HG03469 (cell line): ENCODE data around the gene NPFFR1.

ENCODE experiments used
- ATAC-seq: cut with Tn5 transposase; IDR thresholded peaks from one replicate; pipeline ENCODE4 v1.9.1; 2021; ENCODE audit warnings: mild to moderate bottlenecking, moderate library complexity, moderate number of reproducible peaks; ENCODE audit not compliant: unreplicated experiment

The NPFFR1 gene

GRCh38 chr10:70315815-70316214, 32.0 kb upstream of the NPFFR1 start:
- ATAC-seq: no peak

GRCh38 chr10:70315276-70315675, 31.5 kb upstream of the NPFFR1 start:
- ATAC-seq: no peak

DNA sequence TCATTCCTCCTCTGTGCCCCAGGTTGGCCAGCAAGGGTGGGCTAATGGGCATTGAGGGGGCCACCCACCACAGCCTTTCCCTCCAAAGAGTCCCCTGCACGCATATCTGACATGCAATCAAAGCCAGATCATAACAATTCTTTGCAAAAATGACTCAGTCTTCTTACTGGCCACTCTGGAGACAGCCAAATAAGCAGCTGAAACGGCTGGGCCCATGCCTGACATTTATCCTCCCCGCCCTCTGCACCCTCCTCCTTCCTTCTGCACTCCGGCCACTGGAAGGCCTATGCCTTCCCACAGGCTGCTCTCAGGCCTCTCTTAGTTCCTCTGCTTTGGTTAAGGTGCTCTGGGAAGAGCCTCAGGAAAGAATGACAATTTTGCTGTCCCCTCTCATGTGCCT, 29.2 kb upstream of the NPFFR1 start:
- ATAC-seq: no peak

DNA sequence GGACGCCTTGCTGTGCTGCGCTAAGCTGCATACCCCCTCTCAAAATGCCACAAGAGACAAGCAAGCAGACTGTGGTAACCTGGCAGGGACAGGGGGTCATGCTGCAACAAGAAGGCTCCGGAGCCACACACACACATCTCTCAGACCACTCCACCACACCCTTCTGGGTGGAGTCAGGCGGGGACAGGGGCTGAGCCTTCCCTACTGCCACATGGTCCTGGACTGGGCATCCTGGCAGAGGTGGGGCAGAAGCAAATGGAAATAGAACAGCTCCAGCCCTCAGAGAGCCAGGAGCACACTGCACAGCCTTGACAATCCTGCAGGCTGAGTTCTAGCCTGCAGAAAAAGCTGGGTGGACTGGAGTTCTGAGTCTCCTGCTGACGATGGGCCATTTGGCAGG, 28.4 kb upstream of the NPFFR1 start:
- no peak for ATAC-seq

DNA sequence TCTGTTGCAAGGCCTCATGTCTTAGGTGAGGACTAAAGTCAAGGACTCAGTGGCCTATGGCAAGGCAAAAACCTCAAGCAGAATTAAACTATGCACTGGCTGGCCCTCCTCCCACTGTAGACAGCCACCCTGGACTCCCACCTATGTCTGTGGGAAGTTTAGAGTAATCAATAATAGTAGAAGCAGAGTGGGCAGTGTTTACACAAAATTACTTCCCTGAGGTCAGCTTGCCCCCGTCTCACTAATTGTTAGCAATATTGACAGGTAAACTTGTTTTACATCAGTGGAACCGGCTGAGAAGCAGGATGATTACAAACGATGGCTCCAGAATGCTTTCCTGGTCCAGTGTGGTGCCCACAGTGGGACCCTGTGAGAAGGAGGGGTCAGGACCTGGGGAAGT, 27.9 kb upstream of the NPFFR1 start:
- ATAC-seq: no peak

GRCh38 chr10:70309661-70310060, 25.9 kb upstream of the NPFFR1 start:
- no peak for ATAC-seq

DNA sequence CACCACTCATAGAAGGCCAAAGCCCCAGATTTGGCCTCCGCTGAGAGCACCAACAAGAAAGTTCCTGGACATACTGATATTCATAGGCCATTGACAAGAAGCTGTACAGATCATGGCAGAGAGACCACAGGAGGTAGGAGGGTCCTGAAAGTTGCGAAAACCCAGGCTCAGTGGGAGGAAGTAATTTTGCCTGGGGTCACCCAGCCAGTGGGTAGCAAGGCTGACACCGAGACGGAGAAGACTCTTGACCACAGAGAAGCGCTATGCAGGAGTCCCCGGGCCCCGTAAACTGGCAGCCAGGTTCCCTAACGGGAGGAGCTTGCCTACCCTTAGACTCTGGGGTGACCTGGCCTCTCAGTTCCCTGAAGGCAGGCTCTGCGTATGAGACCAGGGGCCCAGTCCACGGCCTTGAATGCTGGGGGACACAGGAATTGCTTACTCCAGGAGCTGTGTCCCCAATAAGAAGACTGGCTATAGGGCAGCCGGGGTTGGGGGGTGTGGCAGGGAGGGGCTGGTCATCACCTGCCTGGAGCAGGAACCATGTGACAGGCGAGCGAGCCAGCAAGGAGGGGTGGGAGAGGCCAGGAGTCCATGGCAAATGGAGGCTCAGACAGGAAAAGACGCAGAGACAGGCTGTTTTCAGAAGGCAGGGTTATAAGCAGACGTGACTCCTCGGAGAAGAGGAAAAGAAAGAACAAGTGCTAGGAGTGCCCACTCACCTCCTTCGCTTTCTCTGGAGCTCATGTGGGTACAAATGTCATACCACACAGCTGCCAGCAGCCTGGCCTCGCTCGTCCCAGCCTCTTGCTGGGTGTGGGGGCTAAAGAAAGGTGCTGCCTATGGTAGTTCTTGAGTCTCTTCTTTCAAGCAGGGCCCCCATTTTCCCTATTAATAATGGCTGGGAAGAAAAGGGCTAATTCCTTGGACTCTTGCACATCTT, 24.6 kb upstream of the NPFFR1 start:
- ATAC-seq: no peak

GRCh38 chr10:70306886-70307520, 23.2 kb upstream of the NPFFR1 start:
- no peak for ATAC-seq

DNA sequence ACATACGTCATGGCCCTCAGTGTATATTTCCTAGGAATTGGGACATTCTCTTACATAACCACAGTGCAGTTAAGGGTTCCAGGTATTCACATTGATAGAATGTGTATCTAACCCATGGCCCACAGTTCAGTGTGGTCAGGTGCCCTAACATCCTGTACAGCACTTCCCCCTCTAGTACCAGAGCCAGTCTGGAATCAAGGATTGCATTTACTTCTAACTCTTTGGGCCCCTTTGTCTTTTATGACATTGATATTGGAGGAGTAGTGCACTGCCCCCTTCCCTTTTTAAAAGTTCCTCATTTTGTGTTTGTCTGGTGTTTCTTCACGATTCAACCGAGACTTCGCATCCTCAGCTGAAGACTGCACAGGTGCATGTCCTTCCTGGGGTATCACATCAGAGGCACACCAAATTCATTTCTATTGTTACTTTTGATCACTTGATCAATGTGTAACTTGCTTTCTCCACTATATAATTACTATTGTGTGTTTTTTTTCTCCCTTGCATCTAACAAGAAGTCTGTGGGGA, 22.4 kb upstream of the NPFFR1 start:
- ATAC-seq: no peak

- no peak for ATAC-seq
Observed at GRCh38 chr10:70303730-70304129, 19.9 kb upstream of the NPFFR1 start.

DNA sequence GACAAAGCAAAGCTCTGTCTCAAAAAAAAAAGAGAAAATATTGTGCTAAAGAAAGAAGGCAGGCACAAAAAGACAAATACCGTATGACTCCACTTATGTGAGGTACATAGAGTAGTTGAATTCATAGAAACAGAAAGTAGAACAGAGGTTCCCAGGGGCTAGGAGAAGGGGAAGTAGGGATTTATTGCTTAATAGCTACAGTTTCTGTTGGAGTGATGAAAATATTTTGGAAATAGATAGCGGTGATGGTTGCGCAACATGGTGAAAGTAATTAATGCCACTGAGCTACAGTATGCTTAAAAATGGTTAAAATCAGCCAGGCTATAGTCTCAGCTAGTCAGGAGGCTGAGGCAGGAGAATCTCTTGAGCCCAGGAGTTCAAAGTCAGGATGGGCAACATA, 18.5 kb upstream of the NPFFR1 start:
- ATAC-seq: no peak

GRCh38 chr10:70300908-70301597, 17.2 kb upstream of the NPFFR1 start:
- ATAC-seq: no peak

GRCh38 chr10:70300461-70300860, 16.7 kb upstream of the NPFFR1 start:
- no peak for ATAC-seq

GRCh38 chr10:70299876-70300275, 16.1 kb upstream of the NPFFR1 start:
- no peak for ATAC-seq

GRCh38 chr10:70298393-70298792, 14.6 kb upstream of the NPFFR1 start:
- no peak for ATAC-seq

- ATAC-seq: no peak
Observed at GRCh38 chr10:70297224-70297623, 13.4 kb upstream of the NPFFR1 start.

DNA sequence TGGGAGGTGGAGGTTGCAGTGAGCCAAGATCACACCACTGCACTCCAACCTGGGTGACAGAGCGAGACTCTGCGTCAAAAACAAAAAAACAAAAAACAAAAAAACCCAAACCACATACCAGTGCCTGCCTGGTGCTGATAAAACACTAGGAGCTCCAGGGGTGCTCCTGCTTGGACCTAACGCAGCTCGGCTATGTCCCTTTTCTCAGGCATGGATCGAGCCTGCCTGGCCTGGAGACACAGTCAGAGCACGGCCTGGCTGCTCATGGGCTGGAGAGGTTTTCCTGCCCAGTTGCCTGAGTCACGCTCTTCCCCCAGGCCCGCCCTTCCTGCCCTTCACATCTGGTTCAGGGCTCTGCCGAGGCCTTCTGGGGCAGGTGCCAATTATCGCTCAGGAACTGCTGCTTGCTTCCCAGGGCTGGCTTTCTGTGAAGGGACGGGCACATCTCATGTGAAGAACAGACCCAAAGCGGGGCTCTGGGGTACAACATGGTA, 12.6 kb upstream of the NPFFR1 start:
- ATAC-seq: no peak

GRCh38 chr10:70295926-70296325, 12.1 kb upstream of the NPFFR1 start:
- no peak for ATAC-seq

- no peak for ATAC-seq
Observed at GRCh38 chr10:70295321-70295720, 11.5 kb upstream of the NPFFR1 start.

DNA sequence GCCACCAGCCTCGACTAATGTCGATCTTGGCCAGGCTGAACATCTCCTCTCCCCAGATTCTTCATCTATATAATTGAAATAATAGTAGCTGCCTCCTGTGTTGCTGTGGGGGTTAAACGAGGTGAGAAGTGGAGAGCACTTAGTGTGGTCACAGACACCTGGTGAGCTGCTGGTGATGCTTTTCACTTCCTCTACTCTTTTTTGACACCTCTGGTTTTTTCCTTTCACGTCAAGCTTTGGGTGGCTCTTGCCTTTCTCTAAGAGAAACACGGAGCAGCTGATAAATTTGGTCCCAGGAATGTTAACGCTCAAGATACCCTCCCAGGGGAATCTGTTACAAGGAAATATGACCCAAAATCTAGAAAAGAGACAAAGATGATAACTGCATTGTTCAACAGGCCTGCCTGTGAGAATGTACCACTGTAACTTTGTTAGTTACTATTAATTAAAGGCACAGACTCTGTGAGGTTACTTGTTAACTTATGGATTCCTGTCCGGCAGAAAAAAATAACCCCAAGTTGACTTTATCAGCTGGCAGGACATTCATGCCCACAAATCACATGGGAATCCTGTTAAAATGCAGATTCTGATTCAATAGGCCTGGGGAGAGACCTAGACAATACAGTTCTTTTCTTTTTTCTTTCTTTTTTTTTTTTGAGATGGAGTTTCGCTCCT, 9.5 kb upstream of the NPFFR1 start:
- ATAC-seq: no peak

DNA sequence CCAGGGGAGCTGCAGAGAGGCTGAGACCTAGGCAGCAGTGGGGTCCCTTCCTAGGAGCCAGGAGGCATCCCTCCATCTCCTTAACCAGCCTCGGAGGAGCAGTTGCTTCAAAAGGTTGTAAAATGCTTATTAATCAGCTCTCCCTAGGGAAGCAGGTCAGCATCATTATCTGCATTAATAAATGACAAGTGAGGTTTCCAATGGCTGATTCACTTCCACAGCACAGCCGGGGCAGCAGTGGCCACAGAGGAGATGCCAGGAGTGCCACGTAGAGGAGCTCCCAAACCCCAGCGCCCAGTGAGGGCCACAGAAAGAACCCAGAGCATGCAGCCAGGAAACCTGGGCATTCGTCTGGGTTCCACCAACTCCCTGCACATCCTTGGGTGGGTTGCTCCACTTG, 8.2 kb upstream of the NPFFR1 start:
- no peak for ATAC-seq
